DOHH2 (cell line): Measurements from ENCODE around the gene CYSRT1.
A peak's percentile ranks its signal among the peaks of the same experiment; 100 is the strongest.

Experiments used
- H3F3A ChIP-seq: fragments of 200-600 bp; sonication (generic), shearing (Covaris generic); 2 replicates; pipeline ENCODE4 v1.6.0; 2016; ENCODE audit warnings: antibody characterized with exemption, mild to moderate bottlenecking; ENCODE audit not compliant: control insufficient read depth, insufficient read depth
- H3K27ac ChIP-seq: fragments of 200-600 bp; sonication (generic); 2 replicates; pipeline ENCODE4 v1.5.1; 2014; ENCODE audit warnings: low read depth, mild to moderate bottlenecking, low read length, moderate library complexity
- H3K27me3 ChIP-seq: fragments of 200-600 bp; sonication (generic); 2 replicates; pipeline ENCODE4 v1.6.1; 2014; ENCODE audit warnings: mild to moderate bottlenecking, low read length, mixed read lengths; ENCODE audit not compliant: control insufficient read depth
- H3K36me3 ChIP-seq: fragments of 200-600 bp; sonication (generic); 2 replicates; pipeline ENCODE4 v1.6.1; 2014; ENCODE audit warnings: mild to moderate bottlenecking, low read length, moderate library complexity, mixed read lengths; ENCODE audit not compliant: control insufficient read depth
- H3K4me1 ChIP-seq: fragments of 200-600 bp; sonication (generic); 2 replicates; pipeline ENCODE4 v1.6.1; 2014; ENCODE audit warnings: mild to moderate bottlenecking, low read length, mixed read lengths; ENCODE audit not compliant: control insufficient read depth
- H3K4me2 ChIP-seq: fragments of 200-600 bp; sonication (generic); 2 replicates; pipeline ENCODE4 v1.6.0; 2014; ENCODE audit warnings: mild to moderate bottlenecking, low read length, moderate library complexity
- H3K4me3 ChIP-seq: fragments of 200-600 bp; sonication (generic); 2 replicates; pipeline ENCODE4 v1.5.1; 2014; ENCODE audit warnings: mild to moderate bottlenecking, low read length, mixed read lengths
- H3K79me2 ChIP-seq: fragments of 200-600 bp; sonication (generic); 2 replicates; pipeline ENCODE4 v1.6.1; 2014; ENCODE audit warnings: mild to moderate bottlenecking, low read length, mixed read lengths; ENCODE audit not compliant: control insufficient read depth
- H3K9me2 ChIP-seq: fragments of 200-600 bp; sonication (generic); replicated peaks from 2 replicates; pipeline ENCODE4 v1.6.1; 2014; ENCODE audit warnings: mild to moderate bottlenecking, low read length, mixed read lengths; ENCODE audit not compliant: control insufficient read depth
- H3K9me3 ChIP-seq: fragments of 200-600 bp; sonication (generic); 2 replicates; pipeline ENCODE4 v1.6.1; 2014; ENCODE audit warnings: antibody characterized with exemption, low read length, mixed read lengths; ENCODE audit not compliant: control insufficient read depth, insufficient read depth
- H4K20me1 ChIP-seq: fragments of 200-600 bp; sonication (generic); 2 replicates; pipeline ENCODE4 v1.6.0; 2014; ENCODE audit warnings: low read depth, mild to moderate bottlenecking, antibody characterized with exemption, low read length, moderate library complexity; ENCODE audit not compliant: control insufficient read depth, insufficient read depth
- CTCF ChIP-seq: fragments of 200-600 bp; sonication (generic); IDR thresholded peaks from one replicate; pipeline ENCODE4 v1.5.1; 2014; ENCODE audit warnings: antibody characterized with exemption, mild to moderate bottlenecking, low read depth, low read length; ENCODE audit not compliant: poor library complexity, severe bottlenecking
- EZH2phosphoT487 ChIP-seq: fragments of 200-600 bp; sonication (generic); IDR thresholded peaks from 2 replicates; pipeline ENCODE4 v1.6.1; 2017; ENCODE audit warnings: borderline replicate concordance, mild to moderate bottlenecking, antibody characterized with exemption, low read length, moderate library complexity, mixed read lengths

CYSRT1 gene

DNA sequence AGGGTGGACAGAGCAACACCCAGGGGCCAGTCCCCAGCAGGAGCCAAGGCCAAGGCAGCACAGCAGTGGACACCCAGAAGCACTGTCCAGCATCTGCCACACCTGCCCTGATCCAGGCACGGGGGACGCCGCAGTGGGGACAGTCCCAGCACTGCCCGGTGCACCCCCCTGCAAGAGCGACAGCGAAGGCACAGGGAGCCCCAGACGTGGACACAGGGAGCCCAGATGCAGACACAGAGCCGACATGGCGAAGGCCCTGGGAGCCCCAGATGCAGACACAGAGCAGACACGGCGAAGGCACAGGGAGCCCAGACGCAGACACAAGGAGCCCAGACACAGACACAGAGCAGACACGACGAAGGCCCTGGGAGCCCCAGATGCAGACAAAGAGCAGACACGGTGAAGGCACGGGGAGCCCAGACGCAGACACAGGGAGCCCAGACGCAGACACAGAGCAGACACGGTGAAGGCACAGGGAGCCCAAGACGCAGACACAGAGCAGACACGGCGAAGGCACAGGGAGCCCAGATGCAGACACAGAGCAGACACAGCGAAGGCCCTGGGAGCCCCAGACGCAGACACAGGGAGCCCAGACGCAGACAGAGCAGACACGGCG is 40.9 kb upstream of the CYSRT1 start:
- Histone ChIP-seq H3K27me3 (no peaks in the 10 kb centered on the region), H3K4me3 (no peak overlapping the region), H3K27ac (no peak overlapping the region), H3K9me3 (no peaks in the 10 kb centered on the region), H3K4me1 (peaks cover 16% of the 10 kb centered on the region), H3K4me2 (no peak overlapping the region), H4K20me1 (no peaks in the 10 kb centered on the region), H3K9me2 (no peaks in the 10 kb centered on the region), H3F3A (no peaks in the 10 kb centered on the region), H3K79me2 (peaks cover 41% of the 10 kb centered on the region), H3K36me3 (peaks cover 58% of the 10 kb centered on the region)
- no peak for TF ChIP-seq CTCF
- no peak for TF ChIP-seq EZH2phosphoT487

GRCh38 chr9:137184881-137185660 is 39.9 kb upstream of the CYSRT1 start:
- no peaks in the 10 kb centered on the region for H4K20me1 ChIP-seq
- H3K9me3 ChIP-seq: no peaks in the 10 kb centered on the region

DNA sequence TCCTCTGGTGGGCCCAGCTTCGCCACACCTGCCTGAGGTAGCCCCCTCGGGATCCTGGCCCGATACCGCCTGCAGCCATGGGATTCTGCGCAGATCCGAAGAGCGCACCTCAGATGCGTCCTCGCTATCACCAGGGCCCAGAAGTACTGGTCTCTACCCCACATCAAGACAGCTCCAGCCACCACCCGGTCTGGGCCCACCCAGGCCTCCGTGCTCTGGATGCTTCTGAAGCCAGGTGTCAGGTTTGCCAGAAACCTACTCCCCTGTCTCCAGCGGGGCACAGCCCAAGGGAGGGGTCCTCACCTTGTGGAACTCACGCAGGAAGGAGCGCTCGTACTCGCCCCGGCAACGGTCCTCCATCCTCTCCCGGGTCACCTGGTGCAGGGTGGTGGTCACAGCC is 39.1 kb upstream of the CYSRT1 start:
- peak overlapping the region; percentile 72; the same call in 1 of the 2 replicates for H3K4me2 ChIP-seq

More at GRCh38 chr9:137184881-137185660, 39.9 kb upstream of the CYSRT1 start:
- Histone ChIP-seq H3K4me1 (peaks cover 24% of the 10 kb centered on the region), H3K9me2 (no peaks in the 10 kb centered on the region), H3F3A (no peaks in the 10 kb centered on the region), H3K4me3 (no peak overlapping the region), H3K27ac (no peak overlapping the region), H3K36me3 (peaks cover 60% of the 10 kb centered on the region), H3K4me2 (no peak overlapping the region), H3K27me3 (no peaks in the 10 kb centered on the region), H3K79me2 (peaks cover 50% of the 10 kb centered on the region)
- TF ChIP-seq EZH2phosphoT487 (no peak), CTCF (no peak)

More for the DNA sequence above, 39.1 kb upstream of the CYSRT1 start:
- TF ChIP-seq CTCF: no peak
- no peak for TF ChIP-seq EZH2phosphoT487
- H3F3A ChIP-seq: no peaks in the 10 kb centered on the region
- peaks cover 59% of the 10 kb centered on the region for H3K79me2 ChIP-seq
- H3K9me3 ChIP-seq: no peaks in the 10 kb centered on the region
- no peaks in the 10 kb centered on the region for H4K20me1 ChIP-seq
- H3K4me3 ChIP-seq: no peak overlapping the region
- H3K27me3 ChIP-seq: no peaks in the 10 kb centered on the region
- no peaks in the 10 kb centered on the region for H3K9me2 ChIP-seq
- H3K4me1 ChIP-seq: peaks cover 29% of the 10 kb centered on the region
- no peak overlapping the region for H3K27ac ChIP-seq
- peaks cover 60% of the 10 kb centered on the region for H3K36me3 ChIP-seq
